GM12892 (cell line): ENCODE measurements around the gene SNAPC2.
"Not testable (repeated sequence)": the region's sequence is repeated elsewhere in the genome, so short reads cannot be mapped to it uniquely, and the experiment has no call there.

ENCODE experiments used
- DNase-seq: peaks from one replicate; pipeline ENCODE4 v3.0.0; 2011; ENCODE audit not compliant: insufficient read length
- FAIRE-seq: peaks from 2 replicates; lab custom pipeline; 2011; peaks lifted over from hg19 to GRCh38; lab: Jason Lieb, UNC
- POLR2A ChIP-seq: IDR thresholded peaks from 2 replicates; pipeline ENCODE4 v1.6.1; 2011; ENCODE audit warnings: low read depth, low read length, control low read depth
- POLR2AphosphoS5 ChIP-seq: IDR thresholded peaks from 2 replicates; pipeline ENCODE4 v1.6.1; 2011; ENCODE audit warnings: low read depth, low read length, control low read depth
- TAF1 ChIP-seq: IDR thresholded peaks from 2 replicates; pipeline ENCODE4 v1.6.1; 2011; ENCODE audit warnings: low read depth, mild to moderate bottlenecking, control low read depth, low read length, borderline replicate concordance

Gene SNAPC2

DNA sequence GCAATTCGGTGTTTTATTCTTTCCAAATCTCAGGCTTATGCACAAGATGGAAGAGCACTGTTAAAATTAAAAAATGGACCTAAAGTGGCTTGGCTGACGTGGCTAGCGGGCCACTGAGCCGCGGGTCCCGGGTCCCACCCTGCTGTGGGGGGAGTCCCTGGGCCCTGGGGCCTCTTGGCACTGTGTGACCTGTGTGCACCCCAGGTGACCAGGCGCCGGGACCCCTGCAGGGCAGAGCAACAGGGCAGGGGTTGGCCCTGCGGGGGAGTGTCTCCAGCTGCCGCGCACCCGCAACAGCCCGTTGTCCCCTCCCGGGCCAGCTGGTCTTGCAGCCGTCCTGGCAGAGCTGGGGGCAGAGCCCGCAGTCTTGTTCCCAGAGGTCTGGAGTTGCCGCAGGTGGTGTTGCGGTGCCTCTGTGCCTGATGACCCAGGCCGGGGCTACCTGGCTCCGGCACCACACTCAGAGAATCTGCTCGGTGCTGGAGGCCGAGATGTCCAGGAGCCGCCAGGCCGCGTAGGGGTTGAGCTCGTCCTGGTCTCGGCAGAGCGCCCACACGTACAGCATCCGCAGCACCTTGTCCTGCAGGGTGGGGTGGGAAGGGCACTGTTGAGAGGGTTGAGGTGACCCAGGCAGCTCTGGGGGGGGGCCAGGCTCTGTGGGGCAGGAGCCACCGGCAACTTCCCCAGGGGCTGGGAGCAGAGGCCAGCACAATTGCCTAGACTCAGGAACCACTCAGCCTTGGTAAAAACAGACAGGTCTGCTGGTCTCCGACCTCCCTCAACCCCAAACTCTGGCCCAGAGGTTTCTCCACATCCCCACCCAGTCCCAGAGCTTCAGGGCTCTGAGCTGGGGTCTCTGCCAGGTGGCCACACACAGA, 6.8 kb downstream of the SNAPC2 start:
- DNase-seq = no peak
- TF ChIP-seq POLR2A = no peak
- no peak for TF ChIP-seq POLR2AphosphoS5
- no peak for TF ChIP-seq TAF1
- FAIRE-seq = no peak

DNA sequence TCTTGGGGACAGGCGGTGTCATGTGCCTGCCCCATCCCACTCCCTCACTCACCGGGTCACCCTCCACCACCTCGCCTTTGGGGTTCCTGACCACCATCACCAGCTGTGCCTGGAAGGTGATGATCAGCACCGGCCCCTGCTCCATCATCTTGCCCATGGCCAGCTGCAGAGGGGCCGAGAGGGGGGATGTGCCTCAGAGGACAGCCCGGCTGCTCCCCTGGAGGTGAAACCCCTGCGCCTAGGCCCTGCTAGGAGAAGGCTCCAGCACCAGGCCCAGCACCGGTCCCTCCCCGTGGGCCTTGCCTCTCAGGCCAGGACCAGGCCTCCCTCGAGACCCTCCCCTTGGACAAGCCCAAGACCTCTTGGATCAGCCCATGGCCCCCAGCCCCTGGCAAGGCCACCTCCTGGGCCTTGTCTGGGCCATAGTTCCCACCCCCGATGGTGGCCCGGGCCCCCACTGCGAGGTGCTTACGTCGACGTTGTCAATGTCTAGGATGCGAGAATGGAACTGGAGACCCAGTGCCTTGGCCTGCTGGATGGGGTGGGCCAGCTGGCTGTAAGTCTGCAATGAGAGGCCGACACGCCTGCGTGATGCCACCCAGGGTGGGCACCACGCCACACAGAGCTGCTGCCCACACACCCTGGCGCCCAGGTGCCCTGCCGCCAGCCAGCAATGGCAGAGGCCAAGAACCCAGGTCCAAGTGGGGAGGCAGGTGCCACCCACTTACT, 7.6 kb downstream of the SNAPC2 start:
- FAIRE-seq = no peak
- TF ChIP-seq POLR2AphosphoS5 (0 out of 2 replicates have a peak, but pooled peaks have one; percentile 12), TAF1 (no peak), POLR2A (no peak)

GRCh38 chr19:7928334-7928706, 8.2 kb downstream of the SNAPC2 start:
- no peak for TF ChIP-seq POLR2A
- no peak for TF ChIP-seq POLR2AphosphoS5
- TF ChIP-seq TAF1 = no peak
- FAIRE-seq = no peak
- no peak for DNase-seq

More for the DNA sequence above, 7.6 kb downstream of the SNAPC2 start:
- no peak for DNase-seq

DNA sequence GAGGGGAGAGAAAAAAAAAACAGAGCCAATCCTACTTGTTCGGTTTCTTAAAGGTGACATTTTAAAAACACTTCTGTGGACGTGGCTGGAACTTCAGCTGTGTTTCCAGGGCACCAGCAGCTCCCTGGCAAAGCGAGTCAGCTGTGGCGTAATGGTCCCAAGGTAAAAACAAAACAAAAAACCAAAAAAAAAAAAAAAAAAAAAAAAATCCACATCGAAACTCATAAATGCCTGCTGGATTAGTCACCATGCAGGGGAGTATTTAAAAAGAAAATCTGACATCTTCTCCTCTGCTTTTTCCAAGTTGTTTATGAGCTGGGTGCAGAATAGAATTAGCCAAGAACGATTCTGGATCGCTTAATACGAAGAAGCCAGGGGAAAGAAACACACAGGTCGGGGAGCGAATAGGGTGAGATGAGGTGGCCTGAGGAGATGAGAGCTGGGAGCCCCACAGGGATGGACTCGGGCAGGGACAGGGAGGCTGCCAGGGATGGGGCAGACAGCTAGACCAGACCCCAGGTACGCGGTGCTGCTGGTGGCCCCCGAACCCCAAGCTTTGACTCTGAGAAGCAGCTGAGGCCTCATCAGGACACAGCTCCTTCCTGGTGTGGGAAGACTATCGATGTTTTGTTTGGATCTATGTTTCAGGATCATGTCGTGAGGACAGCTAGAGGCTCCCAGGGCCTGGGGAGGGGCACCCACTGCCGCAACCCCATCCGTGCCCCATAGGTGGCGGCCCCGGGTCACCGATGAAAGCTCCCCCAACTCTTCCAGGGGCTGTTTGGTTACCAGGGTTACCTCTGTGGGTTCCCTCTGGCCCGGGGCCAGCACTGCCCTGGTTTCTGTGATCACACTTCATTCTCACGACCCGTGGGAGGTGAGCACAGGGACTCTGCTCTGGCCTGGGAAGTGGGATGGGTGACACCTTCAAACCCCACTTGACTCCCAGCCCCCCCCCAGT, 8.9 kb downstream of the SNAPC2 start:
- FAIRE-seq = peak; percentile 56
- TF ChIP-seq POLR2AphosphoS5 = no peak
- TF ChIP-seq POLR2A = no peak
- no peak for TF ChIP-seq TAF1
- no peak for DNase-seq

DNA sequence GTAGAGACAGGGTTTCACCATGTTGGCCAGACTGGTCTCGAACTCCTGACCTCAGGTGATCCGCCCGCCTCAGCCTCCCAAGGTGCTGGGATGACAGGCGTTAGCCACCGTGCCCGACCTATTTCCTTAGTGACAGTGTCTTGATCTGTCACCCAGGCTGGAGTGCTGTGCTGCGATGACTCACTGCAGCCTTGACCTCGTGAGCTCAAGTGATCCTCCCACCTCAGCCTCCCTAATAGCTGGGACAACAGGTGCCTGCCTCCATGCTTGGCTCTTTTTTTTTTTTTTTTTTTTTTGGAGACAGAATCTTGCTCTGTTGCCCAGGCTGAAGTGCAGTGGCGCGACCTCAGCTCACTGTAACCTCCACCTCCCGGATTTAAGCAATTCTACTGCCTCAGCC, 9.9 kb downstream of the SNAPC2 start:
- FAIRE-seq, DNase-seq: not testable (repeated sequence)

- TF ChIP-seq TAF1 = no peak
- no peak for DNase-seq
- FAIRE-seq = no peak
These were observed 10.6 kb downstream of the SNAPC2 start for GRCh38 chr19:7930765-7931164.

DNA sequence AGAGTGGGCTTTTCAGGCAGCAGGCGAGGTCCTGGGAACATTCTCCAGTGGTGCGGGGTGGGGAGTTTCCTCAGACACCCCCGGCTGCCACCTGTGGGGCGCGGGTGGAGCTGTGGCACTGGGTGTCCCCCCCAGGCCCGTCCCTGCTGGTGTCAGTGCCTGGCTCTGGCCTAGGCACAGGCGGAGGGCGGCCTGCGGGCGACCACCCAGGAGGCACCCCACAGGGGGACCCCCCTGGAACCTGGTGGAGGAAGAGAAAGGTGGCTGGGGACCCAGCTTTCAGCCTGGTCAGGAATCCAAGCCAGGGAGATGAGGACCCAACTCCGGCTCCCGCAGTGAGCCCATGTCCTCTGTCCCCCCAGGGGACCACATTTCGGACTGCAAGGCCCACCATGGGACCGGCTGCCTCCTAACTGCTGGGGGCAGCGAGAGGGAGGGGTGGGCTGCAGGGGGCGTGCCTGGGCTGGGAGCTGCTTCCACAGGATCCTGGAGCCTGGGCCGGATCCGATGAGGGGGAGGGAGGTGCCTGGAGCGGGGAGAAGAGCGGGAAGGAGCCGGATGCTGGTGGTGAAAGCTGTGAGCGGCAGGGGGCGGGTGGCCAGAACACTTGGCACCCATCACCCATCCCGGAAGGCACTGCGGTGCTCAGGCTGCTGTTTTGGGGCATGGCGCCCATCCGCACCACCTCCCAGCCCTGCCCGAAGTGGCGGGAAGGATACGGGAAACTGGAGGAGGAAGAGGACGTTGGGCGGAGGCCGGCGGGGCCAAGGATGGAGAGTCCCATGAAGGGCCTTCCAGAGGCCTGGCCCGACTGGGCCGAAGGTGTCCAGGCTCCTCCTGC, 11.3 kb downstream of the SNAPC2 start:
- FAIRE-seq = no peak

DNA sequence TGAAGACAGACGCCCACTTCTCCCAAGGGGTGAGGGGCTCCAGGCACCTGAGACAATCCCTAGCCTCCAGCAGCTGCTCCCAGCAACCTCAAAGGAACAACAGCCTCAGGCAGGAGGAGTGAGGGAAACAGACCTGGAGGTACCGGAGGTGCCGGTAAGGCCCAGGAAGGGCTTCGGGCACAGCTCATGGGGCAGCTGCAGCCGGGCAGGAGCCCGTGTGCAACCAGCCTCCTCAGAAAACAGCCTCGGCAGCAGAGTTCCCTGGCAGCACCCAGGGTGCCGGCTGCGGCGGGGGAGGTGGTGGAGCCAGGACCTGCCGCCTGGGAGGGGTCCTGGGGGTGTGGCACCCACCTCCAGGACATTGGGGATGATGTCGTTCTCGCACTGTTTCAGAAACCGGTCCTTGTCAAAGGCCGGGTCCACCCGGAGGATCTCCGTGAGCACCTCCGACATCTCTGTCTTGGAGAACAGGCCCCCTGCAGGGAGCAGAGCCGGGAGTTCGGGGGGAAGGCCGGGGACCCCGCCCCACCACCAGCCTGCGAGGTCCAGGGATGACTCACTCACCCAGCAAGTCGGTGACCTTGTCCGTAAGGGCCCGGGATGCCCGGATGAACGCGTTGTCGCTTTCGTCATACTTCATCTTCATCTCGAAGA, 12.3 kb downstream of the SNAPC2 start:
- no peak for FAIRE-seq
- DNase-seq = no peak
- TF ChIP-seq POLR2AphosphoS5 = no peak
- TF ChIP-seq POLR2A = no peak
- TF ChIP-seq TAF1 = no peak

More for the DNA sequence above, 11.3 kb downstream of the SNAPC2 start:
- DNase-seq = no peak
- TF ChIP-seq POLR2AphosphoS5 = no peak
- TF ChIP-seq TAF1 = no peak
- TF ChIP-seq POLR2A = no peak

DNA sequence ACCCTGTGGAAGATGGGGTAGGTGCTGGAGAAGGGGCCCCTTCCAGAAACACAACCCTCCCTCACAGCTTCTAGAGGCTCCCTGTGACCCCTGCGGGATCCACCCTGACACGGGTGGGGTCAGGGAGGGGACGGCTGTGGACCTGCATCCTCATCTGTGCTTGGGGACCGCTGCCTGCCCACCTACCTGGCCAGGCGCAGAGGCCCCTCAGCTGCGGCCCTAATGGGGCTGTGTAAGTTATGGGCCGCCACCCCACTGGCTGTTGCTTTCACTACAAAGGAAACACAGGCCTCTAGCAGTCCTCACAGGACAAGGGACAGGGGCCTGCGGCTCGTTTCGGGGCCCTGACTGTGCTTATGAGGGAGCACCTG, 12.8 kb downstream of the SNAPC2 start:
- FAIRE-seq = no peak
- no peak for TF ChIP-seq TAF1
- no peak for TF ChIP-seq POLR2A
- TF ChIP-seq POLR2AphosphoS5 = no peak
- no peak for DNase-seq

DNA sequence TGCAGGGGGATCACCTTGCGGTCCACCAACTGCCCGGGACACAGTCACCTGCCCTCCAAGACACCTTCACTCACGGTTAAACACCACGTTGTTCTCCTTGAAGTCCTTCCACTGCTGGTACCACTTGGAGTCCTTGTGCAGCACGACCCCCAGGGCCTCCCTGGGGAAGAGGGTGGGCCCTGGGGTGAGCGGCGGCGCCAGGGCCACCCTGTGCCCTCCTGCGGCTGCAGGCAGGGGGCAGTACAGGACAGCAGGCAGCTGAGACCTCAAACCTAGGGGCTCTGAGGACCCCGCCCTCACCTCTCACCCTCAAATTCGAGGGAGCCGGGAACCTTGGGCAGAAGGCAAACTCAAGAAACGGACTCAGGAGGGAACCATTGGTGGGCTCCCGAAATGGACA, 13.3 kb downstream of the SNAPC2 start:
- no peak for TF ChIP-seq POLR2A
- no peak for TF ChIP-seq TAF1
- no peak for TF ChIP-seq POLR2AphosphoS5
- no peak for DNase-seq
- FAIRE-seq = no peak
